HG03045 (cell line): Measurements from ENCODE around the gene RAD51B.
"Not testable (repeated sequence)": the region's sequence is repeated elsewhere in the genome, so short reads cannot be mapped to it uniquely, and the experiment has no call there.

Experiments
- ATAC-seq: cut with Tn5 transposase; IDR thresholded peaks from one replicate; pipeline ENCODE4 v1.9.1; 2021; ENCODE audit warnings: mild to moderate bottlenecking, moderate library complexity; ENCODE audit not compliant: unreplicated experiment

The RAD51B gene

DNA sequence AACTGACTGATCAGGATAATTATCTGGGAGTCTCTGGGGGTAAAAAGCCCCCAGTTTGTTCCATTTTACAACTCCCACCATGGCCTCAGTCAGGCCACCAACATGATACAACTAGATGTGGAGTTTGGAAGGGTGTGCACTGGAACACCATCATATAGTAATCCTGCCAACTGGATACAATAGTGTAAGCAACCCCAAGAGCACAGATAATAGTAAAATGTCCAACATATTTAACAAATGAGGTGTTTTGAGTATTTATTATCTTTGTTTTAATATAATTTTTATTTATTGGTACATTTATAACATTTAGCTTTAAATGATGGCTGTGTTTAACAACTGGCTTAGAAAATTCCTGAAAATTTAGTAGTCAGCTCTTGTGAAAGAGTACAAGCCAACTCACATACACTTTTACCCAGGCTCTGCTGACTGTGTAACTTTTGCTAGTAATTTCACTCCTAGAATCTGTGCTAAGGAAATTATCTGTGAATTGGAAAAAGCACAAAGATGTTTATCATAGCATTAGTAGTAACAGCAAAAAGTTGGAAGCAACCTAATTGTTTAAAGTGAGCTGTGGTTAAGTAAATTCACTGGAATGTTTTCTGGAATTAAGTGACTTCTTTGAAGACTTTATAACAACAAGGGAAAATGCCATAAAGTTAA is 196.8 kb downstream of the RAD51B start:
- no peak for ATAC-seq

GRCh38 chr14:68018598-68018997 is 199.0 kb downstream of the RAD51B start:
- ATAC-seq, result no peak

DNA sequence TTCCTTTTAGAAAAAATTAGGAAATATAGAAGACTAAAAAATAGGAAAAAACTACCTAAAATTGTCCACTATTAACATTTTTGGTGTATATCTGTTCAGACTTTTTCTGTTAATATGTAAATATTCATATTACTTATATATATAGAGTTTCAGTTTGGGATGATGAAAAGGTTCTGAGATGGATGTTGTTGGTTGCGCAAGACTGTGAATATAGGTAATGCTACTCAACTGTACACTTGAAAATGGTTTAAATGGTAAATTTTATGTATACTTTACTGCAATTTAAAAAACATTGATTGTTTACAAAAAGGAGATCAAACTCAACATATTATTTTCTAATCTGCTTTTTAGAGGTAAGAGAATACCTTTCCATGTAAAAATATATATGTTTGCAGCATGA is 200.9 kb downstream of the RAD51B start:
- ATAC-seq, result no peak

- no peak for ATAC-seq
These were observed 201.6 kb downstream of the RAD51B start for GRCh38 chr14:68020999-68021663.

DNA sequence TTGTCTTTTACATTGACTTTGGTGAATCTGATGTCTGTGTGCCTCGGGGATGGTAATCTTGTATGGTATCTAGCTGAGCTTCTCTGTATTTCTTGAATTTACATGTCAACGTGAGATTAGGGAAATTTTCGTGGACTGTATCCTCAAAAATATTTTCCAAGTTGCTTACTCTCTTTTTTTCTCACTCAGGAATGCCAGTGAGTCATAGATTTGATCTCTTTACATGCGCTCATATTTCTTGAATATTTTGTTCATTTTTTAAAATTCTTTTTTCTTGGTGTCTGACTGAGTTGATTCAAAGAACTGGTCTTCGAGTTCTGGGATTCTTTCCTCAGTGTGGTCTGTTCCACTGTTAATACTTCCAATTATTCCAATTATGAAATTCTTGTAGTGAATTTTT is 207.7 kb downstream of the RAD51B start:
- ATAC-seq, result no peak

DNA sequence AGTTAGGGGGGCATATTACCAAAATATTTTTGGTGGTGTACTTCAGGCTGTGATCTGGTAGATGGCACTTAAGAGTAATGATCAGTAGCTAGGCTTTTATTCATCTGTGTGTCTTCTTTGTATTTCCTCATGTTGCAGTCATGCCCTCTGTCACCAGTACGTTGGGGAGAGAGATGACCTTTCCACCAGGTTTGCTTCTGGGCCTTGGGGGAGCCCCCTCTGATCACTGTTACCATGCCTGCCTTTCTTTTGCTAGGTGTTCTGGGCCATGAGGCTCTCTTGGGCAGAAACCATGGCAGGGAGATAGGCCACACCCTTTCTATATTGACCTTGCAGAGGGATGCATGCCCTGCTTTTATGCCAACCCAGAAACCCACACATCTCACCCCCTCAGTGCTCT is 208.5 kb downstream of the RAD51B start:
- no peak for ATAC-seq

- ATAC-seq, result not testable (repeated sequence)
These were observed 211.4 kb downstream of the RAD51B start for GRCh38 chr14:68031011-68031410.

DNA sequence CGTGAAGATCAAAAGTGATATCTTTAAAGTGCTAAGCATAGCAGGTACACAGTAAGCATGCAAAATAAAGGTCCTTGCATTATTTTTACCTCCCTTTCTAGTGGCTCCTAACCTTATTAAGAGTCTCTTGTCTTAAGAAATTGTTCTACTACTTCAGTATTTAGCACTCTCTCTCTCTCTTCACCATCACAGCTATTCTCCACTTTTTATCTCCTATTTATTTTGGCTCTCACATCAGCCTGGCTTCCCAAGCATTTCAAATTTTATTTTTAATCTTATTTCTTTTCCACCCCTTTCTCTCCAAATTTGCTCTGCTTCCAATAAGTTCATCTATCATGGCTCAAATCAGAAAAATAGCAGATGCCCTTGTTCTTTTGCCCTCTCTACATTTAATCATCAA is 212.6 kb downstream of the RAD51B start:
- ATAC-seq, result no peak

- no peak for ATAC-seq
These were observed 213.9 kb downstream of the RAD51B start for GRCh38 chr14:68033336-68033932.

DNA sequence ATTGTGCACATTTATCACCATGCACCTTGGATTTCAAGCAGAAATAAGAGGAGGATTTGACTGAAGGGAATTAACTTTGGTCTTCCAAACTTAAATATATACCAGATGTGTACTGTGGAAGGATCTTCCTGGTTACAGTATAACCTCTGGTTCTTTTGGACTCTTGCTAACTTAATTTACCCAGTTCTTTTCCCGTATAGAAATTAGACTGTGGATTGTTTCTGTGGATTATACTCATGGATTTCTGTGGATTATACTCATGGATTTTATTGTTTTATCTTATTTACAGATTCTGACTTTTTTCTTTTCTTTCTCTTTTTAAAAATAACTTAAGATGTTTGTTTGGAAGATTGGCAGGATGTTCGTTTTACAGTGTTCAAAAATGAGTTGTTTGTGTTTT is 215.3 kb downstream of the RAD51B start:
- ATAC-seq, result no peak

DNA sequence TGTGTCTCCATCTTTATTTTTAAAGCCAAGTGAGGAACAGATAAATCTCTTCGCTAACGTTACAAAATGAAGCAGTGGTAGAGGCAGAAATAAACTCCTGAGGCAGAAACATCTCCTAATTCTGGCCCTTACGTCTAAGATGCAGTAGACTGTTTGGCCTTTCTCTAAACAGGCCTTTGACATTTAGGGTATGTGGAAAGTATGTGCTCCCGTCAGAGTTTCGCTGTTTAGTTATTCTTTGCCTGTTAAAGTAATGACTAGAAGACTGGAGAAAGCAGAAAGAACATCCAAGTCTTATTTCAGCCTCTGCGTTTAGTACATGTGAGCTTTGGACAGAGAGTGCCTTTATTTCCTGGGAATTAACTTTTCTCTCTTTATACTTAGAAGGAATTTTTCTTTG is 216.6 kb downstream of the RAD51B start:
- no peak for ATAC-seq

- ATAC-seq, result no peak
These were observed 220.0 kb downstream of the RAD51B start for GRCh38 chr14:68039593-68039992.

GRCh38 chr14:68040633-68041369 is 221.2 kb downstream of the RAD51B start:
- no peak for ATAC-seq

GRCh38 chr14:68041876-68042354 is 222.3 kb downstream of the RAD51B start:
- no peak for ATAC-seq

DNA sequence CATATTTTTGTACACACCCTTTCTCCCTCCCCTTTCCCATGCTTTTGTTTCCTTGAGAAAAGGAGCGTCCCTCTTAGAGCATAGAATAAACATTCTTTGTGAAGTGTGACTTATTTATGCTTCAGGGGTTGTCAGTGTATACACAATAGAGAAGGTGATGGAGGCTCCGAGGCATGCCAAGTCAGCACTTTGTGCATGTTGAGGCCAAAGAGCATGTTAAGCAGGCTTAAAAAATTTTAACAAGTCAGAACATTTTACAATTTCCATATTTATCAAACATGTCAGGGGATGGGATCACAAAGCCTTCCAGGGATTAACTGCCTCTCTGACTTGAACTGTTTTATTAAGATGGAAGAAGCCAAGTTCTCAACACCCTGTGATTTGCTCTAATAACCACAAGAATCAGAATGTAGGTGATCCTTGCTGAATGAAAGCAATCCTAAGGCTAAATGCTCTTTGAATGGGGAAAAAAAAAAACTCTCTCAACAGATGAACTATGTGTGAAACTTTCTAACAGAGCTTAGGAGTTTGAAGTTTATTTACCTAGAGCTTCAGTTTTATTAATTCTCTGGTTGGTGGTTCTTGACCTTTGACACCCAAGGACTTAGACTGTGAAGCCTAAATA is 223.1 kb downstream of the RAD51B start:
- no peak for ATAC-seq

DNA sequence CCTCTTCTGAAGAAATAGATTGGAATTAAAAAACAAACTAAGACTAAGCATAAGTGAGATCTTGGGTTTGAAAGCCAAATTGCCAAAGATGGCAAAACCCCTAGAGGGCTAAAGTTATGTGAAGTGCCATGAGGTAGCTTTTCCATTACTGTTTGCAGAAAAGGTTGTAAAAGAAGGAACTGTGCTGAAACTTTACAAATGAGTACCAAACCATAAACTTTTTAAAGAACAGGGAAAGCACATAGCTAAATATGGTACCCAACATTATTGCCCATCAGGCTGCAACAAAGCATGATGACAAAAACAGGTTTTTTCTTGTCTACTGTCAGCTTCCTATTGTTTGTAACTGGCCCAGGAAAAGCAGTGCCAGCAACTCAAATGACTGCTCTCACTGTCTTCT is 224.2 kb downstream of the RAD51B start:
- no peak for ATAC-seq

GRCh38 chr14:68047906-68048305 is 228.3 kb downstream of the RAD51B start:
- ATAC-seq, result no peak

- ATAC-seq, result not testable (repeated sequence)
These were observed 229.2 kb downstream of the RAD51B start for GRCh38 chr14:68048815-68049214.

DNA sequence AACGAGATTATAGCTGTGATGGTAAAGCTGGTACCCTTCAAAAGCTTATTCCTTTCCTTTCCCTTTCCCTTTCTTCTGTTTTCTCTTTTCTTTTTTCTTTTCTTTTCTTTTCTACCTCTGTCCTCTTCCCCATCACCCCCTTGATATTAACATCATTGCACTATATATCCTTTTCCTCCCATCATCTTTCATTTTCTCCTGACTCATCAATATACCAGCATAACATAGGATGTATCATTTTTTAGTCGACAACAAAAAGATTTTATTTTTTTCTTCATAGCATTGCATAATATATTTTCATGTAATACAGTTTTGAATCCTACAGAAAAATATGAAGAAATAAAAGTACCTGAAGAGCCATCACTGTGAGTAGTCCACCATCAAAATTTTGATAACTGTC is 230.6 kb downstream of the RAD51B start:
- ATAC-seq, result no peak

- ATAC-seq, result no peak
These were observed 231.6 kb downstream of the RAD51B start for GRCh38 chr14:68051146-68051545.

GRCh38 chr14:68060198-68060597 is 240.6 kb downstream of the RAD51B start:
- no peak for ATAC-seq
